Calu3 (cell line): ENCODE measurements around the gene MICALL2. TPM values are rescaled to one million over a fixed set of nuclear protein-coding genes. Genes with fewer than 3 reads are reported as not detected.

Source experiments
- BruUV-seq: library from RNA; stranded (reverse); fragments of 400-500 nt; replicated peaks from 2 replicates; lab custom pipeline; 2021; lab: Mats Ljungman, UMichigan
- CTCF ChIA-PET: fragments of 300-600 bp; sonication (Branson Sonifier 250); formaldehyde crosslinking; loops from one replicate; lab custom pipeline; 2022; ENCODE audit warnings: antibody characterized with exemption; lab: Charles Lee
- DNase-seq: peaks from one replicate; pipeline ENCODE4 v3.0.0; 2022
- H3K27ac Mint-ChIP-seq: one replicate; pipeline ENCODE4 v1.8.0; 2022; ENCODE audit warnings: mixed read lengths; ENCODE audit not compliant: unreplicated experiment
- H3K27me3 Mint-ChIP-seq: one replicate; pipeline ENCODE4 v1.8.0; 2022; ENCODE audit warnings: mixed read lengths; ENCODE audit not compliant: unreplicated experiment
- H3K36me3 Mint-ChIP-seq: one replicate; pipeline ENCODE4 v1.8.0; 2022; ENCODE audit warnings: mild to moderate bottlenecking, moderate library complexity, mixed read lengths; ENCODE audit not compliant: insufficient read depth, unreplicated experiment
- H3K4me1 Mint-ChIP-seq: one replicate; pipeline ENCODE4 v1.8.0; 2022; ENCODE audit warnings: mild to moderate bottlenecking, low read depth, mixed read lengths; ENCODE audit not compliant: unreplicated experiment
- H3K4me3 Mint-ChIP-seq: one replicate; pipeline ENCODE4 v1.8.0; 2022; ENCODE audit warnings: mild to moderate bottlenecking, low read depth, moderate library complexity, mixed read lengths; ENCODE audit not compliant: unreplicated experiment
- H3K9me3 Mint-ChIP-seq: one replicate; pipeline ENCODE4 v1.8.0; 2022; ENCODE audit warnings: low read depth, mixed read lengths; ENCODE audit not compliant: unreplicated experiment
- intact Hi-C: fragments of 100-400 bp; cut with micrococcal nuclease; formaldehyde crosslinking; loops from one replicate; pipeline ENCODE4 v1.10.0; 2022; ENCODE audit not compliant: unreplicated experiment
- total RNA-seq: library from RNA; stranded (reverse); gene quantifications from 2 replicates; pipeline ENCODE4 v1.2.3, GENCODE V29; 2022
- TF ChIP-seq, protein P1 (sequence below): fragments of 200-600 bp; IDR thresholded peaks from one replicate; pipeline ENCODE4 v1.8.0; 2022; ENCODE audit warnings: antibody characterized with exemption; ENCODE audit not compliant: unreplicated experiment

Gene MICALL2
- total RNA-seq, 1 experiment from 2014 or later, result 162 TPM

GRCh38 chr7:1388021-1388702 is 71.1 kb downstream of the MICALL2 start:
- Mint-ChIP-seq H3K27me3 (peaks cover 94% of the 10 kb centered on the region), H3K27ac (no peak overlapping the region), H3K36me3 (no peaks in the 10 kb centered on the region), H3K4me1 (no peaks in the 10 kb centered on the region), H3K9me3 (peaks cover 6% of the 10 kb centered on the region), H3K4me3 (no peak overlapping the region)
- CTCF ChIA-PET, result no interaction called here
- no peak for DNase-seq
- TF ChIP-seq, protein P1, sequence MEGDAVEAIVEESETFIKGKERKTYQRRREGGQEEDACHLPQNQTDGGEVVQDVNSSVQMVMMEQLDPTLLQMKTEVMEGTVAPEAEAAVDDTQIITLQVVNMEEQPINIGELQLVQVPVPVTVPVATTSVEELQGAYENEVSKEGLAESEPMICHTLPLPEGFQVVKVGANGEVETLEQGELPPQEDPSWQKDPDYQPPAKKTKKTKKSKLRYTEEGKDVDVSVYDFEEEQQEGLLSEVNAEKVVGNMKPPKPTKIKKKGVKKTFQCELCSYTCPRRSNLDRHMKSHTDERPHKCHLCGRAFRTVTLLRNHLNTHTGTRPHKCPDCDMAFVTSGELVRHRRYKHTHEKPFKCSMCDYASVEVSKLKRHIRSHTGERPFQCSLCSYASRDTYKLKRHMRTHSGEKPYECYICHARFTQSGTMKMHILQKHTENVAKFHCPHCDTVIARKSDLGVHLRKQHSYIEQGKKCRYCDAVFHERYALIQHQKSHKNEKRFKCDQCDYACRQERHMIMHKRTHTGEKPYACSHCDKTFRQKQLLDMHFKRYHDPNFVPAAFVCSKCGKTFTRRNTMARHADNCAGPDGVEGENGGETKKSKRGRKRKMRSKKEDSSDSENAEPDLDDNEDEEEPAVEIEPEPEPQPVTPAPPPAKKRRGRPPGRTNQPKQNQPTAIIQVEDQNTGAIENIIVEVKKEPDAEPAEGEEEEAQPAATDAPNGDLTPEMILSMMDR, result no peak
- intact Hi-C loops, result no loop called here
- no TSS peak for BruUV-seq

DNA sequence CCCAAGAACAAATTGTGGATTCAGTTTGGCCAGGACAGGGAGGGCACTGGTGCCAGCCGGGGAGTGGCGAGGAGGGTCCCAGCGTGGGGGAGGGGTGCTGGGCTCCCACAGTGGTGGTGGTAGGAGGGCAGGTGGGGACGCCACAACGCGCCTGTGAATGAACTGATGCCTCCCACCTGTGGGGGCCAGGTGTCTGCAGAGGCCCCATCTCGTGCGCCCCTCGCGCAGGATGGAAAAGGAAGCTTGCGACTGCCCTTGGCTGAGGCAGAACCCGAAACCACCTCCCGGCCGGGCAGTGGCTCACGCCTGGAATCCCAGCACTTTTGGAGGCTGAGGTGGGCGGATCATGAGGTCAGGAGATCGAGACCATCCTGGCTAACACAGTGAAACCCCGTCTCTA is 72.0 kb downstream of the MICALL2 start:
- no peak for DNase-seq
- H3K27me3 Mint-ChIP-seq, result peaks cover 85% of the 10 kb centered on the region

GRCh38 chr7:1386623-1387220 is 72.5 kb downstream of the MICALL2 start:
- Mint-ChIP-seq H3K4me3 (no peak overlapping the region), H3K27me3 (peaks cover 80% of the 10 kb centered on the region), H3K9me3 (peaks cover 6% of the 10 kb centered on the region), H3K4me1 (no peaks in the 10 kb centered on the region), H3K27ac (no peak overlapping the region), H3K36me3 (no peaks in the 10 kb centered on the region)
- TF ChIP-seq, protein P1, result no peak
- DNase-seq, result no peak
- CTCF ChIA-PET, result no interaction called here
- intact Hi-C loops, result no loop called here
- BruUV-seq, result no TSS peak

More for the DNA sequence above, 72.0 kb downstream of the MICALL2 start:
- H3K4me3 Mint-ChIP-seq, result no peak overlapping the region
- TF ChIP-seq, protein P1, result no peak
- no peaks in the 10 kb centered on the region for H3K4me1 Mint-ChIP-seq
- no peaks in the 10 kb centered on the region for H3K36me3 Mint-ChIP-seq
- H3K27ac Mint-ChIP-seq, result no peak overlapping the region
- CTCF ChIA-PET, result no interaction called here
- H3K9me3 Mint-ChIP-seq, result peaks cover 6% of the 10 kb centered on the region
- no TSS peak for BruUV-seq
- intact Hi-C loops, result no loop called here

DNA sequence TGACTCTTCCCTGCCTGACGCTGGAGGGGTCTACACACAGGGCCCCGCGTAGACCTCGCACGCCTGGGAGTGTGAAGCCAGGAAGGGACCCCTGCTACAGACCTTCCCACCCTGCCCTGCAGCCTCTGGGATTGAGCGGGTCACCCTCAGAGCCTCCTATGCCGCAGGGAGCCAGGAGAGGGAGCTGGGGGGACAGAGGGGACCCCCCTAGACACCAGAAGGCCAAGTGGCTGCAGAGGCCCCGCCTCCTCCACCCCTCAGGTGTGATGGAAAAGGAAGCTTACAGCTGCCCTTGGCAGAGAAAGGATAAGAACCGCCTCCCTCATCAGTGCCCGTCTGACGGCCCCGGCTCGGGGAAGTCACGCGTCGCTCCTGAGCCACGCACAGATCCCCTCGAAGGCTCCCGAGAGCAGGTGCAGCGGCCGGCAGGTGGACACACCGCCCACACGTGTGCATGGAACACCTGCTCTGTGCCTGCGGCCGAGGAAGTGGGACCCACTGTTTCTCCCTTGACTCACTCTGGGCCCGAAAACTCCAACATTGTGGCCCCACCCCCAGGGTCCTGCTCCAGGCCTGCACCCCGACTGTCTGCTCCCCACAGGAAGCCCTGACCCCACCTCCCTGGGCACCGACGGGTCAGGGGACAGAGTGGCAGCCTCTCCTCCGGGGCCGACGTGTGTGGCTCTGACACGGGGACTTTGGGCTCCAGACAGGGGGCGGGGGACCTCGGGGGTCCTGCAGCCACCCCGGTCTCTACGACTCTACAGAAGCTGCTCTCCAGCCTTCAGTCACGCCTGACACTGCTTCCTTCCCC is 73.3 kb downstream of the MICALL2 start:
- Mint-ChIP-seq H3K27ac (no peak overlapping the region), H3K27me3 (peaks cover 73% of the 10 kb centered on the region), H3K4me3 (no peak overlapping the region), H3K4me1 (no peaks in the 10 kb centered on the region), H3K36me3 (no peaks in the 10 kb centered on the region), H3K9me3 (peaks cover 6% of the 10 kb centered on the region)
- no peak for DNase-seq
- no TSS peak for BruUV-seq
- CTCF ChIA-PET, result interaction anchor here (1.2 kb wide), 1 partner anchor 14 kb away, joined by 3 read pairs; no protein-coding TSS in a partner anchor
- intact Hi-C loops, result no loop called here
- TF ChIP-seq, protein P1, result no peak
